Stimulated activated CD4-positive, alpha-beta T cell treated with anti-CD3 and anti-CD28 coated beads, Interleukin-2, amount 100 ng/mL, for 4 hours (primary cell): ENCODE measurements around the gene SPTY2D1.

ENCODE experiments used
- DNase-seq: peaks from one replicate; pipeline ENCODE4 v3.0.0-alpha.2; 2020; ENCODE audit warnings: low read depth

The SPTY2D1 gene

GRCh38 chr11:18564149-18564548 lies 70.0 kb downstream of the SPTY2D1 start:
- no peak for DNase-seq

GRCh38 chr11:18563090-18563730 lies 70.9 kb downstream of the SPTY2D1 start:
- DNase-seq = no peak
